Gastrocnemius medialis (tissue), 4 donors: Measurements from ENCODE around the gene SCD5. TPM values are rescaled to one million over a fixed set of nuclear protein-coding genes. Genes with fewer than 3 reads are reported as not detected.
A peak's percentile ranks its signal among the peaks of the same experiment; 100 is the strongest.

Source experiments
- ATAC-seq, 2 donors: fragments of 150-250 bp; one replicate each; pipeline ENCODE4 v1.9.1; 2016
- DNase-seq, 2 donors: peaks; one replicate each; pipeline ENCODE4 v3.0.0-alpha.2; 2019
- H3K27ac ChIP-seq, 4 donors: fragments of 200-600 bp; sonication (generic); 1 replicate in 1 of 4; 2 replicates in 3 of 4; pipeline ENCODE4 v1.5.1; 2016 to 2018; ENCODE audit warnings: mild to moderate bottlenecking in 2 of 4, moderate library complexity in 1 of 4
- H3K27me3 ChIP-seq, 3 donors: fragments of 200-600 bp; sonication (generic) in 2 of 3; 1 replicate in 1 of 3; 2 replicates in 2 of 3; pipeline versions ENCODE4 v1.5.1 to v1.6.0; 2016 to 2019; ENCODE audit warnings: mild to moderate bottlenecking in 1 of 3, moderate library complexity in 1 of 3
- H3K36me3 ChIP-seq, 2 donors: fragments of 200-600 bp; sonication (generic) in 1 of 2; one replicate each; pipeline ENCODE4 v1.5.1; 2017 to 2018
- H3K4me1 ChIP-seq, 2 donors: fragments of 200-600 bp; sonication (generic) in 1 of 2; one replicate each; pipeline ENCODE4 v1.5.1; 2016 to 2017; ENCODE audit warnings: mild to moderate bottlenecking in 2 of 2
- H3K4me3 ChIP-seq, 4 donors: fragments of 200-600 bp; sonication (generic) in 3 of 4; 1 replicate in 1 of 4; 2 replicates in 3 of 4; pipeline ENCODE4 v1.5.1; 2016 to 2019; ENCODE audit warnings: mild to moderate bottlenecking in 2 of 4
- H3K9me3 ChIP-seq, 3 donors: fragments of 200-600 bp; sonication (generic) in 2 of 3; 1 replicate in 1 of 3; 2 replicates in 2 of 3; pipeline ENCODE4 v1.5.1; 2016 to 2019
- CTCF ChIP-seq, 5 experiments: fragments of 450-650 bp in 3 of 5; fragments of 200-600 bp in 2 of 5; sonication (generic) in 2 of 5; IDR thresholded peaks in 4 of 5; conservative IDR thresholded peaks in 1 of 5; 1 replicate in 4 of 5; 2 replicates in 1 of 5; pipeline ENCODE4 v1.5.1; 2016 to 2019; ENCODE audit warnings: antibody characterized with exemption in 5 of 5, mild to moderate bottlenecking in 3 of 5, moderate library complexity in 3 of 5
- POLR2A ChIP-seq, 2 donors: fragments of 450-650 bp; IDR thresholded peaks; one replicate each; pipeline ENCODE4 v1.6.1; 2017; ENCODE audit warnings: antibody characterized with exemption in 2 of 2, mild to moderate bottlenecking in 2 of 2, moderate library complexity in 2 of 2
- in situ Hi-C, 4 donors: fragments of 200-750 bp; cut with MboI; loops; one replicate each; pipeline versions ENCODE4 v1.15.0 to v1.8.0; 2017; ENCODE audit warnings: low sequenced_read_pairs in 4 of 4
- intact Hi-C: fragments of 100-400 bp; cut with DNase I; formaldehyde crosslinking; loops from one replicate; pipeline ENCODE4 v1.15.1; 2023; ENCODE audit warnings: low total_unique reads
- total RNA-seq, 4 donors: library from RNA; depleted of rRNA; stranded (reverse); fragments of >200 nt; gene quantifications; one replicate each; pipeline versions ENCODE4 v1.1.0 to v1.2.3, GENCODE V29; 2016

Gene SCD5
- total RNA-seq, 4 donors from 2014 or later, result 0.68 to 2.4 (median 1.4) TPM

- intact Hi-C loops, result no loop called here
- H3K27ac ChIP-seq, result no peak overlapping the region
- H3K9me3 ChIP-seq, result no peaks in the 10 kb centered on the region
- no peak for DNase-seq
- no peak for ATAC-seq
- H3K36me3 ChIP-seq, result no peaks in the 10 kb centered on the region
- H3K4me3 ChIP-seq, result no peak overlapping the region
- no peaks in the 10 kb centered on the region for H3K27me3 ChIP-seq
- TF ChIP-seq CTCF (IDR thresholded peaks at IDR 0.05 in 4 of 5, conservative IDR thresholded peaks at IDR 0.05 in 1 of 5) (no peak), POLR2A (IDR thresholded peaks at IDR 0.05) (no peak)
- H3K4me1 ChIP-seq, result no peaks in the 10 kb centered on the region
- in situ Hi-C loops, result no loop called here
These were observed 57.4 kb downstream of the SCD5 start for GRCh38 chr4:82741188-82741587.

GRCh38 chr4:82739287-82740190 is 59.1 kb downstream of the SCD5 start:
- Histone ChIP-seq H3K36me3 (no peaks in the 10 kb centered on the region), H3K9me3 (no peaks in the 10 kb centered on the region), H3K4me1 (no peaks in the 10 kb centered on the region), H3K4me3 (no peak overlapping the region), H3K27ac (no peak overlapping the region), H3K27me3 (no peaks in the 10 kb centered on the region)
- intact Hi-C loops, result loop anchor here (1.0 kb wide), 1 partner anchor 277 kb away; no protein-coding TSS in a partner anchor
- DNase-seq, result peak in 1 of 2 donors; percentile 50
- ATAC-seq, result peak; percentile 45 to 66
- TF ChIP-seq POLR2A (IDR thresholded peaks at IDR 0.05) (no peak), CTCF (IDR thresholded peaks at IDR 0.05 in 4 of 5, conservative IDR thresholded peaks at IDR 0.05 in 1 of 5) (peak; percentile 77 to 82 (median 79))
- in situ Hi-C loops, result loop anchor here (5.0 to 10.0 kb wide), 2 partner anchors 275 to 277 kb away; no protein-coding TSS in a partner anchor

- no peak overlapping the region for H3K27ac ChIP-seq
- H3K4me1 ChIP-seq, result no peaks in the 10 kb centered on the region
- no peaks in the 10 kb centered on the region for H3K27me3 ChIP-seq
- in situ Hi-C loops, result loop anchor here (5.0 to 10.0 kb wide), 2 partner anchors 273 to 275 kb away; no protein-coding TSS in a partner anchor
- intact Hi-C loops, result no loop called here
- no peaks in the 10 kb centered on the region for H3K36me3 ChIP-seq
- H3K4me3 ChIP-seq, result no peak overlapping the region
- H3K9me3 ChIP-seq, result no peaks in the 10 kb centered on the region
- ATAC-seq (no peak), DNase-seq (no peak)
- TF ChIP-seq POLR2A (IDR thresholded peaks at IDR 0.05) (no peak), CTCF (IDR thresholded peaks at IDR 0.05 in 4 of 5, conservative IDR thresholded peaks at IDR 0.05 in 1 of 5) (no peak)
These were observed 61.2 kb downstream of the SCD5 start for GRCh38 chr4:82737354-82737753.

GRCh38 chr4:82733636-82734035 is 65.0 kb downstream of the SCD5 start:
- intact Hi-C loops (no loop called here), in situ Hi-C loops (loop anchor here in 1 of 4 donors (10.0 kb wide), 1 partner anchor 269 kb away; no protein-coding TSS in a partner anchor)
- ATAC-seq (no peak), DNase-seq (no peak)
- Histone ChIP-seq H3K36me3 (no peaks in the 10 kb centered on the region), H3K27me3 (no peaks in the 10 kb centered on the region), H3K9me3 (no peaks in the 10 kb centered on the region), H3K27ac (no peak overlapping the region), H3K4me1 (peaks cover 0 to 3% of the 10 kb centered on the region in 2 donors), H3K4me3 (no peak overlapping the region)
- no peak for TF ChIP-seq POLR2A (IDR thresholded peaks at IDR 0.05)

GRCh38 chr4:82728301-82728700 is 70.3 kb downstream of the SCD5 start:
- H3K27me3 ChIP-seq, result no peaks in the 10 kb centered on the region
- DNase-seq, result no peak
- in situ Hi-C loops, result no loop called here
- H3K9me3 ChIP-seq, result no peaks in the 10 kb centered on the region
- H3K27ac ChIP-seq, result no peak overlapping the region
- H3K4me3 ChIP-seq, result no peak overlapping the region
- H3K4me1 ChIP-seq, result peaks cover 0 to 3% of the 10 kb centered on the region in 2 donors
- no peak for ATAC-seq
- intact Hi-C loops, result no loop called here
- H3K36me3 ChIP-seq, result no peaks in the 10 kb centered on the region
- TF ChIP-seq CTCF (IDR thresholded peaks at IDR 0.05 in 4 of 5, conservative IDR thresholded peaks at IDR 0.05 in 1 of 5), result no peak
- no peak for TF ChIP-seq POLR2A (IDR thresholded peaks at IDR 0.05)
